ENCODE measurements around the gene ABCG4.

- TF ChIP-seq, protein P1, sequence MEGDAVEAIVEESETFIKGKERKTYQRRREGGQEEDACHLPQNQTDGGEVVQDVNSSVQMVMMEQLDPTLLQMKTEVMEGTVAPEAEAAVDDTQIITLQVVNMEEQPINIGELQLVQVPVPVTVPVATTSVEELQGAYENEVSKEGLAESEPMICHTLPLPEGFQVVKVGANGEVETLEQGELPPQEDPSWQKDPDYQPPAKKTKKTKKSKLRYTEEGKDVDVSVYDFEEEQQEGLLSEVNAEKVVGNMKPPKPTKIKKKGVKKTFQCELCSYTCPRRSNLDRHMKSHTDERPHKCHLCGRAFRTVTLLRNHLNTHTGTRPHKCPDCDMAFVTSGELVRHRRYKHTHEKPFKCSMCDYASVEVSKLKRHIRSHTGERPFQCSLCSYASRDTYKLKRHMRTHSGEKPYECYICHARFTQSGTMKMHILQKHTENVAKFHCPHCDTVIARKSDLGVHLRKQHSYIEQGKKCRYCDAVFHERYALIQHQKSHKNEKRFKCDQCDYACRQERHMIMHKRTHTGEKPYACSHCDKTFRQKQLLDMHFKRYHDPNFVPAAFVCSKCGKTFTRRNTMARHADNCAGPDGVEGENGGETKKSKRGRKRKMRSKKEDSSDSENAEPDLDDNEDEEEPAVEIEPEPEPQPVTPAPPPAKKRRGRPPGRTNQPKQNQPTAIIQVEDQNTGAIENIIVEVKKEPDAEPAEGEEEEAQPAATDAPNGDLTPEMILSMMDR (IDR thresholded peaks at IDR 0.05), result no peak
- TF ChIP-seq POLR2A (IDR thresholded peaks at IDR 0.05), result peak in 2 of 3 donors; percentile 78 to 84
These were observed 27.6 kb upstream of the ABCG4 start, which contains the start of gene HINFP for GRCh38 chr11:119121008-119121810.
